ENCODE results near the gene LTC4S. TPM values are rescaled to one million over a fixed set of nuclear protein-coding genes. Genes with fewer than 3 reads are reported as not detected.

Gene LTC4S
- total and polyA plus RNA-seq, 9 of the 15 experiments (the other 6 are each of a cell fraction or from before 2014, with no cell fraction given): 0.17 to 0.77 (median 0.75) TPM; not detected in 6

GRCh38 chr5:179821298-179822058, 27.7 kb downstream of the LTC4S start (continued):
- TF ChIP-seq ZNF740 (CRISPR knock-in tag; IDR thresholded peaks at IDR 0.05) (peak; percentile 67), ZNF740 (tag; IDR thresholded peaks at IDR 0.05) (no peak), EP400 (IDR thresholded peaks at IDR 0.05) (no peak), NFIC (IDR thresholded peaks at IDR 0.05) (peak; percentile 93), CBFA2T2 (conservative IDR thresholded peaks at IDR 0.05) (0 out of 2 replicates have a peak, but pooled peaks have one; percentile 12), CTBP1 (IDR thresholded peaks at IDR 0.05; ENCODE audit: borderline replicate concordance) (no peak), ZNF263 (CRISPR knock-in tag; IDR thresholded peaks at IDR 0.05; ENCODE audit: borderline replicate concordance) (no peak; the same call in 1 of the 2 replicates), HDAC1 (IDR thresholded peaks at IDR 0.05) (peak in 1 of 2 experiments; percentile 59; a peak in 2 of 4 replicates), POU5F1 (IDR thresholded peaks at IDR 0.05; ENCODE audit: borderline replicate concordance, low read depth, low read length, partially characterized antibody) (no peak), POLR2H (tag; IDR thresholded peaks at IDR 0.05; ENCODE audit: low read depth) (peak; percentile 46; the same call in 1 of the 2 replicates), HCFC1 (IDR thresholded peaks at IDR 0.05; ENCODE audit: low read depth, low read length) (no peak), PATZ1 (CRISPR knock-in tag; IDR thresholded peaks at IDR 0.05; ENCODE audit: borderline replicate concordance) (no peak), TEAD1 (CRISPR knock-in tag; IDR thresholded peaks at IDR 0.05) (0 out of 4 replicates have a peak, but pooled peaks of 1 of the 2 experiments have one; percentile 0), ZSCAN32 (CRISPR knock-in tag; IDR thresholded peaks at IDR 0.05) (peak; percentile 9; the same call in 1 of the 2 replicates), CXXC5 (CRISPR knock-in tag; IDR thresholded peaks at IDR 0.05) (peak; percentile 5; the same call in 1 of the 2 replicates), ZBTB9 (CRISPR knock-in tag; IDR thresholded peaks at IDR 0.05) (no peak), ARID4B (CRISPR knock-in tag; IDR thresholded peaks at IDR 0.05) (peak; percentile 85; the same call in 1 of the 2 replicates), ZNF764 (CRISPR knock-in tag; IDR thresholded peaks at IDR 0.05; ENCODE audit: low read depth) (peak; percentile 54; the same call in 1 of the 2 replicates)

Measured in K562 (cell line).